WERI-Rb-1 (cell line): ENCODE measurements around the gene LRPAP1.

ENCODE experiments used
- DNase-seq: peaks from one replicate; pipeline ENCODE4 v3.0.0-alpha.2; 2020
- H3K27ac ChIP-seq: fragments of 250-450 bp; sonication (Bioruptor Pico); 2 replicates; pipeline ENCODE4 v1.5.1; 2020; ENCODE audit warnings: mild to moderate bottlenecking, moderate library complexity
- H3K27me3 ChIP-seq: fragments of 250-450 bp; sonication (Bioruptor Pico); 2 replicates; pipeline ENCODE4 v1.5.1; 2021; ENCODE audit warnings: mild to moderate bottlenecking, low read depth, moderate library complexity; ENCODE audit not compliant: insufficient read depth, severe bottlenecking
- H3K36me3 ChIP-seq: fragments of 250-450 bp; sonication (Bioruptor Pico); 2 replicates; pipeline ENCODE4 v1.5.1; 2020; ENCODE audit warnings: mild to moderate bottlenecking, moderate library complexity
- H3K4me3 ChIP-seq: 2 replicates; pipeline ENCODE4 v1.5.1; 2011; ENCODE audit warnings: low read depth, mild to moderate bottlenecking, control low read depth, low read length
- H3K9me3 ChIP-seq: fragments of 250-450 bp; sonication (Bioruptor Pico); 2 replicates; pipeline ENCODE4 v1.5.1; 2021; ENCODE audit warnings: mild to moderate bottlenecking, moderate library complexity; ENCODE audit not compliant: severe bottlenecking
- TF ChIP-seq, protein P1 (sequence below): IDR thresholded peaks from 2 replicates; pipeline ENCODE4 v1.5.1; 2011; ENCODE audit warnings: low read depth, mild to moderate bottlenecking, control low read depth, inconsistent platforms, low read length

Gene LRPAP1

DNA sequence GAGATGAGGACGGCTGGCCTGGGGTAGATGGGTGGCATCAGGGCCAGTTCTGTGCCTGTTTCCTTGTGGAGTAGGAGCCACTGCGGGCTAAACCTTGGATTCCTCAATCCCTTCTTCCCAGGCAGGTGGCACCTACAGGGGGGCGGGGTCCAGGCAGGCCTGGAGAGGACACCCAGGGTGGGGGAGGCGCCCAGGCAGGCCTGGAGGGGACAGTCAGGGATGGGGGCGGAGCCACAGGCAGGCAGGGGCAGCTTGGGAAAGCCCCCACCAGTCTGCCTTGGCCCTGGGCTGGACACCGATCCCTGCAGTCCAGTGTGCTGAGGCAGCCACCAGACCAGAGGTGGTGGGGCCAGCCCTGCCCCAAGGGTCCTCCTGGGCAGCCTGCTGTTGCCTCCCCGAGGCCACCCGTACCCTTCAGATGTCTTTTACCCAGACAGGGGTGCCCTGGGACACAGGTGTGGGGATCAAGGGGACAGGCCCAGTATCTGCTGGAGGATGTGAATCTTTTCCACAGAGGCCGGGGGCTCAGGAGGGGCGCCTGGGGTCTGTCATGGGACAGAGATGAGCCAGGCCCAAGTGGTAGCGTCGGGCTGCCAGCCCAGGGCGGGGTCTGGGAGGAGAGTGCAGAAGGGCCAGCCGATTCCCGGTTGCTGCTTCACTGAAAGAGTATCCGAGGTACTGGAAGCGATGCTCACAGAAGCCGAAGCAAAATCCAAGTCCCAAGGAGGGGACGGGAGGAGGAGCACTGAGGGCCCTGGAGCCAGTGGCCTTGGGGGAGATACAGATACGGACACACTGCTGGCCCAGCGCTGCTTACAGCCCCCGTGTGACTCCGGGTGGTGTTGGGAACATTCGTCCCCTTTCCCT is 34.5 kb downstream of the LRPAP1 start:
- Histone ChIP-seq H3K27ac (no peak overlapping the region), H3K36me3 (peaks cover 4% of the 10 kb centered on the region), H3K4me3 (no peak overlapping the region), H3K9me3 (no peaks in the 10 kb centered on the region), H3K27me3 (no peaks in the 10 kb centered on the region)
- TF ChIP-seq, protein P1, sequence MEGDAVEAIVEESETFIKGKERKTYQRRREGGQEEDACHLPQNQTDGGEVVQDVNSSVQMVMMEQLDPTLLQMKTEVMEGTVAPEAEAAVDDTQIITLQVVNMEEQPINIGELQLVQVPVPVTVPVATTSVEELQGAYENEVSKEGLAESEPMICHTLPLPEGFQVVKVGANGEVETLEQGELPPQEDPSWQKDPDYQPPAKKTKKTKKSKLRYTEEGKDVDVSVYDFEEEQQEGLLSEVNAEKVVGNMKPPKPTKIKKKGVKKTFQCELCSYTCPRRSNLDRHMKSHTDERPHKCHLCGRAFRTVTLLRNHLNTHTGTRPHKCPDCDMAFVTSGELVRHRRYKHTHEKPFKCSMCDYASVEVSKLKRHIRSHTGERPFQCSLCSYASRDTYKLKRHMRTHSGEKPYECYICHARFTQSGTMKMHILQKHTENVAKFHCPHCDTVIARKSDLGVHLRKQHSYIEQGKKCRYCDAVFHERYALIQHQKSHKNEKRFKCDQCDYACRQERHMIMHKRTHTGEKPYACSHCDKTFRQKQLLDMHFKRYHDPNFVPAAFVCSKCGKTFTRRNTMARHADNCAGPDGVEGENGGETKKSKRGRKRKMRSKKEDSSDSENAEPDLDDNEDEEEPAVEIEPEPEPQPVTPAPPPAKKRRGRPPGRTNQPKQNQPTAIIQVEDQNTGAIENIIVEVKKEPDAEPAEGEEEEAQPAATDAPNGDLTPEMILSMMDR = no peak
- DNase-seq = peak; percentile 58

DNA sequence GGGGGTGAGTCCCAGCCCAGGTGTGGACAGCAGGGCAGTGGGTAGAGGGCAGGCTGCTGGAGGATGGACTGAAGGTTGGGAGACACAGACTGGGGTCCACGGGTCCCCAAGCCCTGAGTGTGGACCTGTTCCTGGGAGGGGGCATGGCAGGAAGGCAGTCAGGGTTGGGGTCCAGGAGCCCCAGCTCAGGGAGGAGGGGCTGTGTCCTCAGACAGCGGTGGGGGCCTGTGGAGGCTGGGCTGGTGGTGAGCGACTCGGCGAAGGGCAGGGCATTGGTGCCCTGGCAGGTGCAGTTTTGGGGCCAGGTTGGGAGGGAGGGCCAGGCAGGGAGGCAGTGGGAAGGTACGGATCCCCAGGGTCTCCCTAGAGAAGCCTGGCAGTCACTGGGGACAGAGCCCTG is 35.1 kb downstream of the LRPAP1 start:
- DNase-seq = no peak
- no peak overlapping the region for H3K4me3 ChIP-seq
- H3K27ac ChIP-seq = no peak overlapping the region
- H3K36me3 ChIP-seq = peaks cover 4% of the 10 kb centered on the region; the same call in 1 of the 2 replicates
- TF ChIP-seq, protein P1 = no peak
- H3K9me3 ChIP-seq = no peaks in the 10 kb centered on the region
- no peaks in the 10 kb centered on the region for H3K27me3 ChIP-seq

DNA sequence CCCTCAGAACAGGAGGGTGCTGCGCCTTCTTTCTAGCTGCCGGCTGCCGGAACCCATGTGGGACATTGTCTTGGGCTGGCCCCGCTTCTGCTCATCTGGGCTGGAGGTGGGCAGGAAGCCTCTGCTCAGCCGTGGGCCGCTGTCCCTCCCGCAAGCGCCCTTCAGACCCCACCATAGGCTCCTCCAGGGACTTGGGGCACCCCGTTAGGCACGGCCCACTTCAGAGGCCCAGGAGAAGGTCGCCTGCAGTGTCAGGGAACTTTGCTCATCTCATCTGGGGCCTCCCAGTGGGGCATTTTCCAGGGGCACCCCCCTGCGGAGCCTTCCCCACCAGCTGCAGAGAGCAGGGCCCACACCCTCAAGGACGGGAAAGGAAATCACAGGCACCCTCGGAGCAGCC is 36.2 kb downstream of the LRPAP1 start:
- TF ChIP-seq, protein P1 = no peak
- Histone ChIP-seq H3K27me3 (no peaks in the 10 kb centered on the region), H3K4me3 (no peak overlapping the region), H3K36me3 (peaks cover 4% of the 10 kb centered on the region; the same call in 1 of the 2 replicates), H3K27ac (no peak overlapping the region), H3K9me3 (no peaks in the 10 kb centered on the region)
- DNase-seq = no peak

DNA sequence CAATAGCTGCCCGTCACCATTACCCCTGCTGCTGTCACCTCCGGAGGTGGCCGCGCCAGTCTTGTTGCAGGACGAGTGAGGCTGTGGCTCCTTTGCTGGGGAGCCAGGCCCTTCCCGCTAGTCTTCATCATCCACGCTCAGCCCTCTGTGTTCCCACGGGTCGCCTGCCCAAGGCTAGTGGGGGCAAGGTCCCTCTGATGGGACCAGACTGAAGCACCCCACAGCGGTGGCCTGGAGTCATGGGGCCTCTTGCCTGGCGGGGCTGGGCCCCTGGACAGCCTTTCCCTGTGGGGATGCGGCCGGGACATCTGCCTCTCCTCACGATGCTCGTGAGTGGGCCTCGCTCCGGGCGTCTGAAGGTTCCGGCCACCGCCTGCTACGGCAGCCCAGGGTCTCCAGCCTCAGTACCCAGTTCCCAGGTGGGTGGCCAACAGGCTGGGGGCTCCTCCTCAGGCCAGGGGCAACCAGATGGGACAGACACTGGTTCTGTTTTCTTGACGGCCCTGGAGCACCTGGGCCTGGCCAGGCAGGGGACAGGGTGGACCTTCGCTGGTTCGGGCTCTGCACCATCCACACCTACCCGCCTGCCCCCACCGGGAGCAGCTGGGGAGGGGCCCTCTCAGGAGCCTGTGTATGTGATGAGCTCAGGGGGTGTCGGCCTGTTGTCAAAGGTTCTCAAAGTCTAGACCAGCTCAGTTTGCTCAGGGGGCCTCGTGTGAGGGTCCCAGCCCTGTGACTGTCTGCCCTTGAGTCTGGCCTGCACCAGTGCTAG is 36.8 kb downstream of the LRPAP1 start:
- H3K36me3 ChIP-seq = peaks cover 2% of the 10 kb centered on the region; the same call in 1 of the 2 replicates
- H3K27ac ChIP-seq = no peak overlapping the region
- no peak for DNase-seq
- no peak overlapping the region for H3K4me3 ChIP-seq
- H3K27me3 ChIP-seq = no peaks in the 10 kb centered on the region
- no peaks in the 10 kb centered on the region for H3K9me3 ChIP-seq
- TF ChIP-seq, protein P1 = no peak

DNA sequence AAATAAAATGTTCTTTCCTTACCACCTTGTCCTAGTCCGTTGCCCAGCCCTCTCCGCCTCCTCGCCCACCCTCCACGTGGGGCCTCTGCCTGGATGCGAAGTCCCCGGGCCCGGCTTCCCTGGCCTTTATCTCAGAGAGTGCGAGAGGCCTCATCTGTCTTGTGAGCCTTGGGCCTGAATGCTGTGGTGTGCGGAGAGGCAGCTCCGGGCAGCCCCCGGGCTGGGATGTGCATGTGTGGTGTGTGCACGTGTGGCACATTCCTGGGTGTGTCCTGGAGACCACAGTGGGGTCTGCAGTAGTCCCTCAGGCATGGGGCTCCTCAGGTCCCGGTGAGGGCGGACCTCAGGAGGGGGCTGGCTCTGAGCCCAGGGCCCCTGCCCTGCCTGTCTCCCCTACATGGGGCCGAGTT is 37.8 kb downstream of the LRPAP1 start:
- Histone ChIP-seq H3K27ac (peak overlapping the region; percentile 31; the same call in 1 of the 2 replicates), H3K9me3 (no peaks in the 10 kb centered on the region), H3K4me3 (no peak overlapping the region), H3K36me3 (no peaks in the 10 kb centered on the region), H3K27me3 (no peaks in the 10 kb centered on the region)
- TF ChIP-seq, protein P1 = no peak
- no peak for DNase-seq
